ENCODE results near the gene EFNA3. TPM values are rescaled to one million over a fixed set of nuclear protein-coding genes. Genes with fewer than 3 reads are reported as not detected.

The EFNA3 gene
- polyA plus RNA-seq, 3 donors = 0.45 to 1.7 (median 0.92) TPM

DNA sequence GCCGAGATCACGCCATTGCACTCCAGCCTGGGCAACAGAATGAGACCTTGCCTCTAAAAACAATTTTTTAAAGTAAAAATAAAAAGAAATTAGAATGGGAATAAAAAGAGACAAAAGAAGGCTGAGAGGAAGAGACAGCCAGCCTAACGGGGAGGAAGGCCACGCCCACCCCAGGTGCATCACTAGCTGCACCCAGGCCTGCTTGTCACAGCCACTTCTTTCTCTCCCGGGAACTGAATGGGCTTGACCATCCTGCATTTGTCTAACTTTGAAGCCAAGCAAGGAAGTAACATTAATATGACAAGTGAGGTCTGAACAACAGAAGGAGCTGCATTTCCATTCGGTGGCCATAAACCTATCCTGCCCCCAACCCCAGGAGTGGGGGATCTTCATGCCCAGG lies 28.2 kb downstream of the EFNA3 start:
- 50% methylated on average over 2 of the region's 6 CpGs for WGBS (ENCODE audit: insufficient coverage)
- peaks cover 0 to 2% (median 0%) of the 10 kb centered on the region in 7 donors for H3K9me3 Mint-ChIP-seq
- H3K9ac ChIP-seq (ENCODE audit: insufficient read depth, low read length, poor library complexity, severe bottlenecking) = no peak overlapping the region
- H3K4me1 Mint-ChIP-seq = peaks cover 31% of the 10 kb centered on the region
- no peak overlapping the region for H3K4me3 ChIP-seq (replicated peaks in 1 of 3; ENCODE audit: low read depth in 2 of 3, low read length in 3 of 3)
- H3K27ac ChIP-seq (ENCODE audit: low read depth in 1 of 2, low read length in 2 of 2) = no peak overlapping the region
- H3K4me3 Mint-ChIP-seq = no peak overlapping the region
- peaks cover 19% of the 10 kb centered on the region in 2 donors for H3K4me1 ChIP-seq (ENCODE audit: control insufficient read depth in 1 of 2, insufficient read depth in 2 of 2, low read length in 2 of 2)
- no peak overlapping the region for H2AFZ ChIP-seq (ENCODE audit: insufficient read depth, low read depth, low read length, poor library complexity, severe bottlenecking)
- peak overlapping the region in 1 of 7 donors; percentile 53 for H3K27ac Mint-ChIP-seq
- H3K27me3 ChIP-seq (ENCODE audit: control insufficient read depth in 2 of 2, insufficient read depth in 2 of 2, low read length in 2 of 2) = no peaks in the 10 kb centered on the region
- no peak overlapping the region for H3K4me2 ChIP-seq (replicated peaks; ENCODE audit: extremely low read depth, low read length, poor library complexity, severe bottlenecking)
- H3K27me3 Mint-ChIP-seq (ENCODE audit: low read depth in 3 of 3) = peaks cover 0 to 5% (median 5%) of the 10 kb centered on the region in 3 donors
- H3K36me3 Mint-ChIP-seq = no peaks in the 10 kb centered on the region
- no peaks in the 10 kb centered on the region for H3K9me3 ChIP-seq (replicated peaks in 1 of 2; ENCODE audit: control insufficient read depth in 1 of 2, insufficient read depth in 1 of 2, low read length in 2 of 2)
- H4K20me1 ChIP-seq (ENCODE audit: insufficient read depth, low read length) = no peaks in the 10 kb centered on the region
- DNase-seq = no peak
- TF ChIP-seq, protein P1, sequence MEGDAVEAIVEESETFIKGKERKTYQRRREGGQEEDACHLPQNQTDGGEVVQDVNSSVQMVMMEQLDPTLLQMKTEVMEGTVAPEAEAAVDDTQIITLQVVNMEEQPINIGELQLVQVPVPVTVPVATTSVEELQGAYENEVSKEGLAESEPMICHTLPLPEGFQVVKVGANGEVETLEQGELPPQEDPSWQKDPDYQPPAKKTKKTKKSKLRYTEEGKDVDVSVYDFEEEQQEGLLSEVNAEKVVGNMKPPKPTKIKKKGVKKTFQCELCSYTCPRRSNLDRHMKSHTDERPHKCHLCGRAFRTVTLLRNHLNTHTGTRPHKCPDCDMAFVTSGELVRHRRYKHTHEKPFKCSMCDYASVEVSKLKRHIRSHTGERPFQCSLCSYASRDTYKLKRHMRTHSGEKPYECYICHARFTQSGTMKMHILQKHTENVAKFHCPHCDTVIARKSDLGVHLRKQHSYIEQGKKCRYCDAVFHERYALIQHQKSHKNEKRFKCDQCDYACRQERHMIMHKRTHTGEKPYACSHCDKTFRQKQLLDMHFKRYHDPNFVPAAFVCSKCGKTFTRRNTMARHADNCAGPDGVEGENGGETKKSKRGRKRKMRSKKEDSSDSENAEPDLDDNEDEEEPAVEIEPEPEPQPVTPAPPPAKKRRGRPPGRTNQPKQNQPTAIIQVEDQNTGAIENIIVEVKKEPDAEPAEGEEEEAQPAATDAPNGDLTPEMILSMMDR (IDR thresholded peaks at IDR 0.05) = no peak
- no peaks in the 10 kb centered on the region for H3K36me3 ChIP-seq (replicated peaks in 1 of 2; ENCODE audit: control insufficient read depth in 1 of 2, insufficient read depth in 2 of 2, low read length in 2 of 2)
- no peaks in the 10 kb centered on the region for H3K79me2 ChIP-seq (ENCODE audit: insufficient read depth, low read length)
- intact Hi-C loops (cut with micrococcal nuclease) = no loop called here

DNA sequence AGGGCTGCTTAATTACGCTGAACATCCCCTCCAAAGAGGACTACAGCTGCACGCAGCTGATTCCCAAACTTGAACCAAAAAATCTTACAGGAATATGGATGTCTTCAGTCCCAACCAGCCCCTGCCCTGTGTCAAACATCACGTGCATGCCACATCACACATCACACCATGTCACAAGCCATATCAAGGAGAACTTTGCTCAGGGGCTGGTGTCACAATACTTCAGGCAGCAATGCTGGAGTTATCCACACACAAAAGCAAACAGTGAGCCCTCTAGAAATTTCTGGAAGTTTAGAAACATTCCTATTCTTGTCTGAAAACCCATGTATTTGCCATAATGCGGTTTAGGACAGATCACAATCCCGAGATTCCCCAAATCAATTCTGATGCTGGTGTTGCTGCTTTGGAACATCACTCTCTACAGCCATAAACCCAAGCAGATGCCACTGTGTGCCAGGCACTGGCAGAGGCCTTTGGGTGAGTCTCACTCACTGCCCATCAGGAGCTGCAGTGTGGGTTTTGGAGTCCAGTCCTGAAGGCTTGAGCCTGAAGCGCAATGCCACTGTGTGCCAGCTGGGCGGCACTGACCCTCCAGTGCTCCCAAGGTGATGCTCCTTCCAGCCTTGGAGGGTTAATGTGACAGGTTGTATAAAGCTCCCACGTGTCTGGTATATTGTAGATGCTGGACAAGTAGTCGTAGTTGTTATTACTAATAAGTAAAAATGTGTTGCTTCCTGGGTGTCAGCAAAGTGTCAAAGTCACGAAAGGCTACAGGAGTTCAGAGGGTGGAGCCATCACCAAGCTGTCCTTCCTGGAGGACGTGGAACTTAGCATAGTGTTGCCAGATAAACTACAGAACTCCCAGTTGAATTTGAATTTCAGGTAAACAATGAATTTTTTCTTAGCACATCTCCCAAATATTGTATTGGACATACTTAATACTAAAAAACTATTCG lies 28.9 kb downstream of the EFNA3 start:
- Mint-ChIP-seq H3K36me3 (no peaks in the 10 kb centered on the region), H3K27me3 (ENCODE audit: low read depth in 3 of 3) (peaks cover 0 to 5% (median 5%) of the 10 kb centered on the region in 3 donors), H3K27ac (peak overlapping the region in 1 of 7 donors; percentile 33), H3K4me3 (no peak overlapping the region), H3K4me1 (peaks cover 24% of the 10 kb centered on the region), H3K9me3 (no peaks in the 10 kb centered on the region)
- WGBS (ENCODE audit: insufficient coverage) = 92% methylated on average over 8 of the region's 12 CpGs
- TF ChIP-seq, protein P1 (IDR thresholded peaks at IDR 0.05) = no peak
- H4K20me1 ChIP-seq (ENCODE audit: insufficient read depth, low read length) = no peaks in the 10 kb centered on the region
- no peaks in the 10 kb centered on the region for H3K27me3 ChIP-seq (ENCODE audit: control insufficient read depth in 2 of 2, insufficient read depth in 2 of 2, low read length in 2 of 2)
- no peak overlapping the region for H2AFZ ChIP-seq (ENCODE audit: insufficient read depth, low read depth, low read length, poor library complexity, severe bottlenecking)
- no peaks in the 10 kb centered on the region for H3K36me3 ChIP-seq (replicated peaks in 1 of 2; ENCODE audit: control insufficient read depth in 1 of 2, insufficient read depth in 2 of 2, low read length in 2 of 2)
- H3K9me3 ChIP-seq (replicated peaks in 1 of 2; ENCODE audit: control insufficient read depth in 1 of 2, insufficient read depth in 1 of 2, low read length in 2 of 2) = no peaks in the 10 kb centered on the region
- H3K4me3 ChIP-seq (replicated peaks in 1 of 3; ENCODE audit: low read depth in 2 of 3, low read length in 3 of 3) = no peak overlapping the region
- H3K4me2 ChIP-seq (replicated peaks; ENCODE audit: extremely low read depth, low read length, poor library complexity, severe bottlenecking) = no peak overlapping the region
- intact Hi-C loops (cut with micrococcal nuclease) = no loop called here
- DNase-seq = no peak
- H3K79me2 ChIP-seq (ENCODE audit: insufficient read depth, low read length) = no peaks in the 10 kb centered on the region
- no peak overlapping the region for H3K9ac ChIP-seq (ENCODE audit: insufficient read depth, low read length, poor library complexity, severe bottlenecking)
- H3K27ac ChIP-seq (ENCODE audit: low read depth in 1 of 2, low read length in 2 of 2) = no peak overlapping the region
- peaks cover 12% of the 10 kb centered on the region in 2 donors for H3K4me1 ChIP-seq (ENCODE audit: control insufficient read depth in 1 of 2, insufficient read depth in 2 of 2, low read length in 2 of 2)

All from CD14-positive monocyte (primary cell).